VCaP (cell line): ENCODE measurements around the gene ITIH3.

Experiments
- H3K27ac ChIP-seq: fragments of 450-650 bp; 2 replicates; pipeline ENCODE4 v1.5.1; 2017
- TF ChIP-seq, protein P1 (sequence below): fragments of 450-650 bp; conservative IDR thresholded peaks from 2 replicates; pipeline ENCODE4 v1.5.1; 2017; ENCODE audit warnings: mild to moderate bottlenecking, moderate library complexity

ITIH3 gene

DNA sequence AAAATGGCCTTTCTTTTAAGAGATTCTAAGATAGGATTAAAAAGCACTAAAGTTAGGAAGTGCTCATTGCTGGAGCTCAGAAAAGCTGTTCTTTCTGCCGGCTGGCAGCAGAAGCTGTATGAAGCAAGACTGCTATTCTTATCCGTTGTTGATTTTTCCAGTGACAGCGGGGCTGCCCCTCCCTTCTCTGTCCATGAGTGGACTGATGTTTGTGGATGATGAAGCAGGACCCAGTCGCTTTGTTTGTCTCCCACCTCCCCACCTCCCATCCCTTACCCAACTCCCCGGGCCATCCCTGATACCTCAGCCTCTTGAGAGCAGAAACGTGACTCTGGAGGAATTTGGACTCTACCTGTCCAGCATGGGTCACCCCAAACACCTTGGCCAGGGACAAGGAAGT is 50.6 kb downstream of the ITIH3 start:
- TF ChIP-seq, protein P1, sequence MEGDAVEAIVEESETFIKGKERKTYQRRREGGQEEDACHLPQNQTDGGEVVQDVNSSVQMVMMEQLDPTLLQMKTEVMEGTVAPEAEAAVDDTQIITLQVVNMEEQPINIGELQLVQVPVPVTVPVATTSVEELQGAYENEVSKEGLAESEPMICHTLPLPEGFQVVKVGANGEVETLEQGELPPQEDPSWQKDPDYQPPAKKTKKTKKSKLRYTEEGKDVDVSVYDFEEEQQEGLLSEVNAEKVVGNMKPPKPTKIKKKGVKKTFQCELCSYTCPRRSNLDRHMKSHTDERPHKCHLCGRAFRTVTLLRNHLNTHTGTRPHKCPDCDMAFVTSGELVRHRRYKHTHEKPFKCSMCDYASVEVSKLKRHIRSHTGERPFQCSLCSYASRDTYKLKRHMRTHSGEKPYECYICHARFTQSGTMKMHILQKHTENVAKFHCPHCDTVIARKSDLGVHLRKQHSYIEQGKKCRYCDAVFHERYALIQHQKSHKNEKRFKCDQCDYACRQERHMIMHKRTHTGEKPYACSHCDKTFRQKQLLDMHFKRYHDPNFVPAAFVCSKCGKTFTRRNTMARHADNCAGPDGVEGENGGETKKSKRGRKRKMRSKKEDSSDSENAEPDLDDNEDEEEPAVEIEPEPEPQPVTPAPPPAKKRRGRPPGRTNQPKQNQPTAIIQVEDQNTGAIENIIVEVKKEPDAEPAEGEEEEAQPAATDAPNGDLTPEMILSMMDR: no peak
- no peak overlapping the region for H3K27ac ChIP-seq

GRCh38 chr3:52845691-52846431 is 51.3 kb downstream of the ITIH3 start:
- H3K27ac ChIP-seq: no peak overlapping the region
- TF ChIP-seq, protein P1: 0 out of 2 replicates have a peak, but pooled peaks have one; percentile 31

DNA sequence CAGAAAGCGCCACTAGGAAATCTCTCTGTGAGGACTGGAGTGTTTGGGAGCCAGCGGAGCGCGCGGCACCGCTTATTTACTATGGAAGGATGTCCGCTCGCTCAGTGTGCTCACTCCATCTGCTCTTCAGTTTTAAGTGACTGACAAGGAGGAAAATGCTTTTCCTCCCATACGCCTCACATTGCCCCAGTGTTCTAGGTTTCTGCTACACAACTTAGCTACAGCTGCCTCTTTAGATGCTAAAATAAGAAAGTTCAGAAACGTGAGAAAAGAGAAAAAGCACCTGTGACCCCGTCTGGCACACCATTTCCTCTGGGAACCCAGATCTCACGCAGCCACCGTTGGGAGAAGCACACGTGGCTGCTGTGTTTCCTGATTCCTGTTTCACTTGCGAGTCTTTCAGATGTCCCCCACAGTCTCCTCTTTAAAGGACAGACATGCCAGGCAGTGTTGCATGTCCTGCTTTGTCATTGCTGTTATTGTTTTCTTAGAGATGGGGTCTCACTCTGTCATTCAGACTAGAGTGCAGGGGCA is 51.9 kb downstream of the ITIH3 start:
- H3K27ac ChIP-seq: no peak overlapping the region
- TF ChIP-seq, protein P1: no peak

GRCh38 chr3:52847241-52847640 is 52.6 kb downstream of the ITIH3 start:
- H3K27ac ChIP-seq: no peak overlapping the region
- TF ChIP-seq, protein P1: no peak

DNA sequence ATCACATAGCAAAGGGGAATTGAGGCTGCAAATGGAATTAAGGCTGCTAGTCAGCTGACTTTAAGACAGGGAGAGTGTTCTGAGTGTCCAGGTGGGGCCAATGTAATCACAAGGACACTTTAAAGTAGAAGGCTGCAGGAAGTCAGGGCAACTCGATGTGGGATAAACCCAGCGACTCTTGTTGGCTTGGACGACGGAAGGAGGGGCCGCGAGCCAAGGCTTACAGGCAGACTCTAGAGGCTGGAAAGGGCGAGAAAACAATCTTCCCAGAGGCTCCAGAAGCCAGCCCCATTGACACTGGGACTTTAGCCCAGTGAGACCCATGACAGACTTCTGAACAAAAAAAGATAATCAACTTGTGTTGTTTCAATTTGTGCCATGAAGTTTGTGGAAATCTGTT is 53.1 kb downstream of the ITIH3 start:
- TF ChIP-seq, protein P1: no peak

DNA sequence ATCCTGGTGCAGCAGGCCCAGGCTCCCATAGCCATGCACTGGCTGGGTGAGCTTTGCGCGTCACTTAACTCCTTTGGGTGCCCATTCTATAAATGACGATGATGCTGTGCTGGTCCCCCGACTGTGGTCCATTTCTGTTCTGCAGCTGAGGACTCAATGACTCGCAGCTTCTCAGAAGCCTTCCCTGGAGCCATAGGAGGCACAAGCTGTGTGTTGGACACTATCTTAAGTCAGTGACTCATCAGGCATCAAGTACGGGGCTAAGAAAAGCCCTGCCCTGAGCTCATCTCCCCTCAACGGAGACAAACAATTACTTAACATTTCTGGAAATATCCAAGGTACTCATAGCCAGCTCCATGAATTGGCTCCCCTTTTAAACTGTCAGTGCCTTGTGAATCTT is 54.0 kb downstream of the ITIH3 start:
- H3K27ac ChIP-seq: no peak overlapping the region
- TF ChIP-seq, protein P1: no peak

More for the DNA sequence above, 53.1 kb downstream of the ITIH3 start:
- no peak overlapping the region for H3K27ac ChIP-seq

- H3K27ac ChIP-seq: no peak overlapping the region
- TF ChIP-seq, protein P1: no peak
Observed at GRCh38 chr3:52849656-52850055, 55.1 kb downstream of the ITIH3 start.
